Raji (cell line): ENCODE results near the gene ATG14.

ENCODE experiments used
- POLR2A ChIP-seq: IDR thresholded peaks from 2 replicates; pipeline ENCODE4 v1.6.1; 2011; ENCODE audit warnings: low read depth, low read length, control low read depth; ENCODE audit not compliant: insufficient read depth

ATG14 gene

DNA sequence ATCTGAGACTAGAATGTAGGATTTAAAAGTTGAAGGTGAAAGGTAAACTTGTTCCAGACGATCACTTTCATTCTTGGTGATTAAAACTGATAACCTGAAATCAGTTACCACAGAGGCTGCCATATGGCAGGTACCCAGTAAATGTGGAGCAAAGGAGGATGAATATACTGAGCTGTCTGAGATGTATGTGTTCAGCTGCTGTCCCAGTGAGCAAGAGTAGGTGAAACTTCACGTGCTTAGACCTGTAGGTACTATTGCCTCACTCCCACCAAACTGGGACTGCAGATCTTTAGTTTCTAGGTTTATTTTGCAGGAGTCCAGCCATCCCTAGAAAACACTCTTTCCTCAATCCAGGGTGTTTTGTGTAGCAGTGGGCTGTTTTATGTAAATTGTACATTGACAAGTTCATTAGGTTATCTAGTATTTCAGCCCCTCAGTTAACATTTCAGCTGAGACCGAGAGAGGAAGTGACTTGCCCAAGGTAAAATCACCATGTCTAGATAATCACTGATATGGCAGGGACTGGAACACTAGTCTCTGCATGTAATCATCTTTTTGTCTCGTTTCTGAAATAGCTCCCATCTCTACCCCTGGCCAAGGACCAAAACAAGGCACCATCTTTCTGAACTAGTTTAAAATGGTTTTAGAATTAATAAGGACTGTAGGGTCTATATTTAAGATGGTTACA is 62.7 kb downstream of the ATG14 start:
- TF ChIP-seq POLR2A = no peak

- no peak for TF ChIP-seq POLR2A
These were observed 63.9 kb downstream of the ATG14 start for GRCh38 chr14:55347748-55348147.

GRCh38 chr14:55347040-55347439 is 64.6 kb downstream of the ATG14 start:
- TF ChIP-seq POLR2A = no peak

DNA sequence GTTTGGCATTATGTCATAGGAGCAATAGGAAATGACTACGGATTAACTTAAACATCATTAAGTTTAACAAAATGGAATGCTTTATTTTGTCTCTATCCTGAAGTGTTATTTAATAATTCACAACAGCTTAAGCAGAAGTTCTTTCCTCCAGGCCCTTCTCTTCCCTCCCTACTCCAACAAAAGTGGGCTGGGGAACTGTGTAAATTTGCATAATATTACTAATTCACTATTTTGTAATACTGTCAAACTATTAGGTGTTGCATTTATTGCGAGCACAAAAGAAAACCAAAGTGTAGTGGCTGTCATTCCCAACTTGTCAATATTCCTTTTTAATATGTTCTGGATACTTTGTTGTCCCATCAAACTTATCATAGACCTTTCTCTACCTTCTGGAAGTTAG is 69.8 kb downstream of the ATG14 start:
- no peak for TF ChIP-seq POLR2A

- TF ChIP-seq POLR2A = no peak
These were observed 71.1 kb downstream of the ATG14 start for GRCh38 chr14:55340482-55340881.

GRCh38 chr14:55339770-55340169 is 71.9 kb downstream of the ATG14 start:
- TF ChIP-seq POLR2A = no peak

DNA sequence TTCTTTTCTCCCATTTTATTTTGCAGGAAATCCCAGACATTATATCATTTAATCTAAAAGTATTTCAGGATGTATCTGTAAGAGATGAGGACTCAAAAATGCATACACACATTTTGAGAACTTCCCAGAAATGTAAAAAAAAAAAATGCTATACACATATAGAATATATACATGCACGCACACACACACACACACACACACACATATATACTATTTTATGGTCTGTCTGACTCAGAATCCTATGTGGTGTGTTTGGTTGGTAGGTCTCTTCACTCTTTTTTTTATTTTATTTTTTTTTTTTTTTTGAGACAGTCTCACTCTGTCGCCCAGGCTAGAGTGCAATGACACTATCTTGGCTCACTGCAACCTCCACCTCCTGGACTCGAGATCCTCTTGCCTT is 74.9 kb downstream of the ATG14 start:
- no peak for TF ChIP-seq POLR2A

DNA sequence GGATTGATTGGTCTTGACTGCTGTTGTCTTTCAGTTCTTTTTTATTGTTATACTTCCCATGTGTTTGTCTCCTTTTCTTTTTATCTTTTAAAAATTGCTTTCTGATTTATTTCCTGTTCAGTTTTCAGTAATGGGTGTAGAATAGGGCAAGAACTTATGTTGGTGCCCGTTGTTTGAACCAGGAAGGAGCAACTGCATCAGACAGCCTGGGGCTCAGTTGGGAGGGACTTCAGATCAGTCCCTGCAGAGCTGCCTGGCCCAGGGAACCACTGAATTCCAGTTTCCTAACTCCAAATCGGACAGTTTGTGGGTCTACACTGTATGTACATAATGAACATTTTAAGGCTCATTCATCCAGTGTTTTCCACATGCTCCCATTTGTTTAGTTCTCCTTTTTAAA is 75.5 kb downstream of the ATG14 start:
- no peak for TF ChIP-seq POLR2A

- TF ChIP-seq POLR2A = no peak
These were observed 77.7 kb downstream of the ATG14 start for GRCh38 chr14:55333711-55334485.

- TF ChIP-seq POLR2A = no peak
These were observed 78.7 kb downstream of the ATG14 start for GRCh38 chr14:55332654-55333570.

GRCh38 chr14:55329999-55330710 is 81.5 kb downstream of the ATG14 start:
- TF ChIP-seq POLR2A = no peak

- no peak for TF ChIP-seq POLR2A
These were observed 83.3 kb downstream of the ATG14 start for GRCh38 chr14:55328317-55328716.

DNA sequence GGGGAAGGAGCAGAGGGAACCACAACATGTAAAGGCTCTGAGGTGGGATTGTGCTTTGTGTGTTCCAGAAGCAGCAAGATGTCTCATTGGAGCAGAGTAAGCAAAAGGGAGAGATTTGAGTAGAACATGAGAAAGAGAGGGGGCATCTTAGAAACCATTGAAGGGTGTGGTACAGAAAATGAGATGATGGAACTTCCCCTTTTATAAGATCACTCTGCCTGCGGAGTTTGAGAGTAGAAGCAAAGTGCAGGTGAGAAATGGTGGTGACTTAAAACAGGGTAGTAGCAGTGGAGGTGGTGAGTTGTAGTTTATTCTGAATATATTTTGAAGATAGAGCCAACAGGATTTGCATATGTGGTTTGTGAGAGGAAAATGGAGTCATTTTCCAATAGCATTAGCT is 84.5 kb downstream of the ATG14 start:
- TF ChIP-seq POLR2A = no peak

- no peak for TF ChIP-seq POLR2A
These were observed 86.8 kb downstream of the ATG14 start for GRCh38 chr14:55324812-55325211.

DNA sequence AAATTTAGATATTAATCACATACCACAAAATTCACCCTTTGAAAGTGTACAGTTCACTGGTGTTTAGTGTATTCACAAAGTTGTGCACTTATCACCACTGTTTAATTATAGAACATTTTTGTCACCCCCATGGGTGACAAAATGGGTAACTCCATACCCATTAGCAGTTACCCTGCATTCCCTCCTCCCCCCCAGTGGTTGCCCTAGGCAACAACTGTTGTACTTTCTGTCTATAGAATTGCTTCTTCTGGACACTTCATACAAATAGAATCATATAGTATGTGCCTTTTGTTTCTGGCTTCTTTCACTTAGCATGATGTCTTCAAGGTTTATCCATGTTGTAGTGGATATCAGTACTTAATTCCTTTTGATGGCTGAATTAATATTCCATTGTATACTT is 87.7 kb downstream of the ATG14 start:
- no peak for TF ChIP-seq POLR2A

DNA sequence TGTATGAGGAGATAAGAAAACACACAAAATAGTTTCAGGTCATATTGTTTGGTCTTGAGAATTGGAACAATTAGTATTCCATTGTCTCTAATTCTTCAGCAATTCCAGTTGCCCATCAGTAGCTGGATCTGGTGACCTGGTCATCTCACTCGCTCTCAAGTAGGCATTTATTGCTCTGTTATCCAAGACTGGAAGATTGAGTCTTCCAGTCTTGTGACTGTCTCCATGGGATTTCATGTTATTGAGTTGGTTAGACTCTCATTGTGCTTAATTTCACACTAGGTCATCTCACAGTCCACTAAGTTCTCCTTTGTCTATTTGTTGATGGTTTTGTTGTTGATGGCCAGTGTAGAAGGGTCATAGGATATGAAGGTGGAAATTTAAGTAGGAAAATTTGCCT is 92.9 kb downstream of the ATG14 start:
- TF ChIP-seq POLR2A = no peak
